ENCODE data around the gene COL18A1.

- TF ChIP-seq CTCF (IDR thresholded peaks at IDR 0.05) (no peak), POLR2A (IDR thresholded peaks at IDR 0.05) (no peak), POLR2AphosphoS5 (IDR thresholded peaks at IDR 0.05) (no peak), EP300 (IDR thresholded peaks at IDR 0.05) (no peak)
These were observed 20.2 kb downstream of the COL18A1 start for GRCh38 chr21:45424854-45425795.

All from sigmoid colon (tissue), 4 donors.